AG04450 (cell line): ENCODE data around the gene RAB40C. TPM values are rescaled to one million over a fixed set of nuclear protein-coding genes. Genes with fewer than 3 reads are reported as not detected.

Experiments
- CTCF ChIA-PET: fragments of 300-600, 350-600 bp; formaldehyde crosslinking; extraction: SDS; loops from one replicate; lab custom pipeline; 2022; ENCODE audit warnings: antibody characterized with exemption, inconsistent platforms; lab: Charles Lee
- POLR2A ChIA-PET: fragments of 350-600 bp; formaldehyde crosslinking; extraction: SDS; loops from one replicate; lab custom pipeline; 2021; ENCODE audit warnings: antibody characterized with exemption, inconsistent platforms; lab: Yijun Ruan, JAX
- DNase-seq: peaks from one replicate; pipeline ENCODE4 v3.0.0-alpha.2; 2011; ENCODE audit warnings: low read depth, low spot score
- H3K27ac ChIP-seq: one replicate; pipeline ENCODE4 v1.5.1; 2012; ENCODE audit warnings: low read depth, low read length, control low read depth
- H3K27me3 ChIP-seq: one replicate; pipeline ENCODE4 v1.6.0; 2012; ENCODE audit warnings: low read length; ENCODE audit not compliant: control insufficient read depth, insufficient read depth
- H3K4me3 ChIP-seq: 2 replicates; pipeline ENCODE4 v1.5.1; 2011; ENCODE audit warnings: mild to moderate bottlenecking, low read depth, low read length, control low read depth
- H3K9me3 ChIP-seq: 2 replicates; pipeline ENCODE4 v1.5.1; 2012; ENCODE audit warnings: low read length; ENCODE audit not compliant: control insufficient read depth, insufficient read depth
- polyA plus RNA-seq: library from polyadenylated mRNA; depleted of rRNA; stranded (reverse); fragments of >200 nt; gene quantifications from 2 replicates; pipeline ENCODE4 v1.2.3, GENCODE V29; 2011
- TF ChIP-seq, protein P1 (sequence below): IDR thresholded peaks from 2 replicates; pipeline ENCODE4 v1.5.1; 2011; ENCODE audit warnings: low read depth, low read length, control low read depth, inconsistent platforms

Gene RAB40C
- polyA plus RNA-seq, 1 experiment = 4.2 TPM

- Histone ChIP-seq H3K27ac (no peak overlapping the region), H3K9me3 (no peaks in the 10 kb centered on the region; the same call in 1 of the 2 replicates), H3K27me3 (no peaks in the 10 kb centered on the region), H3K4me3 (no peak overlapping the region)
- no peak for DNase-seq
- TF ChIP-seq, protein P1, sequence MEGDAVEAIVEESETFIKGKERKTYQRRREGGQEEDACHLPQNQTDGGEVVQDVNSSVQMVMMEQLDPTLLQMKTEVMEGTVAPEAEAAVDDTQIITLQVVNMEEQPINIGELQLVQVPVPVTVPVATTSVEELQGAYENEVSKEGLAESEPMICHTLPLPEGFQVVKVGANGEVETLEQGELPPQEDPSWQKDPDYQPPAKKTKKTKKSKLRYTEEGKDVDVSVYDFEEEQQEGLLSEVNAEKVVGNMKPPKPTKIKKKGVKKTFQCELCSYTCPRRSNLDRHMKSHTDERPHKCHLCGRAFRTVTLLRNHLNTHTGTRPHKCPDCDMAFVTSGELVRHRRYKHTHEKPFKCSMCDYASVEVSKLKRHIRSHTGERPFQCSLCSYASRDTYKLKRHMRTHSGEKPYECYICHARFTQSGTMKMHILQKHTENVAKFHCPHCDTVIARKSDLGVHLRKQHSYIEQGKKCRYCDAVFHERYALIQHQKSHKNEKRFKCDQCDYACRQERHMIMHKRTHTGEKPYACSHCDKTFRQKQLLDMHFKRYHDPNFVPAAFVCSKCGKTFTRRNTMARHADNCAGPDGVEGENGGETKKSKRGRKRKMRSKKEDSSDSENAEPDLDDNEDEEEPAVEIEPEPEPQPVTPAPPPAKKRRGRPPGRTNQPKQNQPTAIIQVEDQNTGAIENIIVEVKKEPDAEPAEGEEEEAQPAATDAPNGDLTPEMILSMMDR = no peak
- CTCF ChIA-PET = no interaction called here
- POLR2A ChIA-PET = no interaction called here
Measured at GRCh38 chr16:638034-638543, 48.2 kb downstream of the RAB40C start.

GRCh38 chr16:638836-639235, 49.0 kb downstream of the RAB40C start:
- Histone ChIP-seq H3K4me3 (no peak overlapping the region), H3K27me3 (no peaks in the 10 kb centered on the region), H3K9me3 (no peaks in the 10 kb centered on the region; the same call in 1 of the 2 replicates), H3K27ac (no peak overlapping the region)
- POLR2A ChIA-PET = no interaction called here
- DNase-seq = no peak
- CTCF ChIA-PET = no interaction called here
- TF ChIP-seq, protein P1 = no peak

DNA sequence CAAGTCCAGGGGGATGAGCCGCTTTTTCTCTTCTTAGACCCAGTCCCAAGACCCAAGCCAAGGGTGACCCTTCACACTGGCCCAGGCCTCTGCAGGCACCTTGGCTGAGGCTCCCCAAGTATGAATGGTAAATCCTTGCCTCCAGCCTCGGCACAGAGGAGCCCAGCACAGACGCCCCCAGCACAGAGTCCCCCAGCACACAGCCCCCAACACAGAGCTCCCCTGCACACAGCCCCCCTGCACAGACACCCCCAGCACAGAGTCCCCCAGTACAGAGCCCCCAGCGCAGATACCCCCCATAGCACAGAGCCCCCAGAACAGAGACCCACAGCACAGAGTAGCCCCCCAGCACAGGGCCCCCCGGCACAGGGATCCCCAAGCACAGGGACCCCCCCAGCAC, 50.7 kb downstream of the RAB40C start:
- no peak for DNase-seq
- no peak overlapping the region for H3K27ac ChIP-seq
- H3K27me3 ChIP-seq = no peaks in the 10 kb centered on the region
- ChIA-PET CTCF (interaction anchor here (0.7 kb wide), 1 partner anchor 225 kb away, joined by 5 read pairs; no protein-coding TSS in a partner anchor), POLR2A (no interaction called here)
- TF ChIP-seq, protein P1 = no peak
- H3K9me3 ChIP-seq = no peaks in the 10 kb centered on the region; the same call in 1 of the 2 replicates
- H3K4me3 ChIP-seq = peak overlapping the region; percentile 80

DNA sequence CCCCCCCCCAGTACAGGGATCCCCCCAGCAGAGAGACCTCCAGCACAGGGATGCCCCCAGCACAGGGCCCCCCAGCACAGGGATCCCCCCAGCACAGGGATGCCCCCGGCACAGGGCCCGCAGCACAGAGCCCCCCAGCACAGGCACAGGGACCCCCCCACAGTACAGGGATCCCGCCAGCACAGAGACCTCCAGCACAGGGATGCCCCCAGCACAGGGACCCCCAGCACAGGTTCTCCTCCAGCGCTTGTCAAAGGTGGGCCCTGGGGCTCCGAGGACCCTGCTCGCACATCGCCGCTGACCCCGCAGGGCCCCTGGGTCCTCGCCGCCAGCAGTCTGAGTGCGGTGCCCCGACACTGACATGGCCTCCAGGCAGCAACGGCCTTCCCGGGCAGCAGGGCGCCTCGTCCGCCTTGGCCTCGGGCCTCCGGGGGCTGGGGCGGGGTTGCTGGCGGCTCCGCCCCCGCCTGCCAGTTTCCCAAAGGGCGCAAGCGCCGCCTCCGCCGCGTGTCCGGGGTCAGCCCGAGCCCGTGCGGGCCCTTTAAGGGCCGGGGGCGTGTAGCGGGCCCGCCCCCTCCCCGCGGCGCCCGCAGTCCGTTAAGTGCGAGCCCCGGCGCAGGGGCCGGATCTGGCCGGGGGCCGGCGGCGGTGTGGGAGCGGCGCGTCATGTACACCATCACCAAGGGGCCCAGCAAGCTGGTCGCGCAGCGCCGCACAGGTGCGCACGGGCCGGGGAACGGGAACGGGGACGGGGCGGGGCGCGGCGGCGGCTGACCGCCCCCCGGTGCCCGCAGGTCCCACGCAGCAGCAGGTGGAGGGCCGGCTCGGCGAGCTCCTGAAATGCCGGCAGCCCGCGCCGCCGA, 51.7 kb downstream of the RAB40C start, which contains the start of gene MCRIP2:
Gene MCRIP2 (plus strand): TSS at position 503 of the 863 bp plus-strand sequence. CDS start 164 bp downstream, at position 667.
- CTCF ChIA-PET = no interaction called here
- POLR2A ChIA-PET = no interaction called here
- H3K27ac ChIP-seq = no peak within 1 kb of the TSS

More for the DNA sequence above, 51.7 kb downstream of the RAB40C start, which contains the start of gene MCRIP2:
- peak; percentile 41 for DNase-seq
- TF ChIP-seq, protein P1 = no peak
- H3K9me3 ChIP-seq = no peaks in the 10 kb centered on the region; the same call in 1 of the 2 replicates
- H3K27me3 ChIP-seq = no peaks in the 10 kb centered on the region
- peak within 1 kb of the TSS; percentile 80 for H3K4me3 ChIP-seq
